HCT116 (cell line): ENCODE results near the gene ADAMTS6. TPM values are rescaled to one million over a fixed set of nuclear protein-coding genes. Genes with fewer than 3 reads are reported as not detected.
A peak's percentile ranks its signal among the peaks of the same experiment; 100 is the strongest.

Experiments
- ATAC-seq: fragments of 200-7000 bp; cut with Tn5 transposase; 2 replicates; pipeline ENCODE4 v1.9.1; 2020; ENCODE audit warnings: mild to moderate bottlenecking, moderate library complexity
- BruUV-seq: library from RNA; stranded (reverse); fragments of 400-500 nt; replicated peaks from 2 replicates; lab custom pipeline; 2021; lab: Mats Ljungman, UMichigan
- CTCF ChIA-PET: fragments of 300-600 bp; sonication (Branson Sonifier 250); formaldehyde crosslinking; loops from one replicate; lab custom pipeline; 2021; ENCODE audit warnings: antibody characterized with exemption; lab: Charles Lee
- POLR2A ChIA-PET: fragments of 300-600, 350-600 bp; sonication (Branson Sonifier 250); formaldehyde crosslinking; loops from one replicate; lab custom pipeline; 2021; ENCODE audit warnings: antibody characterized with exemption; lab: Charles Lee
- RAD21 ChIA-PET, 2 experiments: fragments of 300-600 bp; sonication (Branson Sonifier 250); formaldehyde crosslinking; loops; one replicate each; lab custom pipeline; 2023; ENCODE audit warnings: low total read pairs in 2 of 2; ENCODE audit not compliant: uncharacterized antibody in 2 of 2, unreplicated experiment in 2 of 2, low non-redundant PET in 1 of 2; lab: Charles Lee
- DNase-seq: peaks from one replicate; pipeline ENCODE4 v3.0.0-alpha.2; 2010; ENCODE audit warnings: low read depth, low spot score
- H2AFZ ChIP-seq: fragments of 200-600 bp; shearing (Covaris generic), sonication (generic); 2 replicates; pipeline ENCODE4 v1.6.1; 2017; ENCODE audit warnings: low read depth, mixed run types, mixed read lengths, antibody characterized with exemption, low read length; ENCODE audit not compliant: poor library complexity, severe bottlenecking
- H3K27ac ChIP-seq: 2 replicates; pipeline ENCODE4 v1.5.1; 2012; ENCODE audit warnings: low read depth, low read length
- H3K27me3 ChIP-seq: fragments of 200-600 bp; sonication (generic); 2 replicates; pipeline ENCODE4 v1.6.1; 2016; ENCODE audit warnings: mixed run types, low read length, mixed read lengths; ENCODE audit not compliant: insufficient read depth
- H3K36me3 ChIP-seq, 2 experiments: fragments of 200-500 bp in 1 of 2; fragments of 200-600 bp in 1 of 2; sonication (Bioruptor generic) in 1 of 2; sonication (generic) in 1 of 2; 2 replicates each; pipeline versions ENCODE4 v1.5.1 to v1.6.1; 2014 to 2016; ENCODE audit warnings: low read length in 2 of 2, inconsistent platforms in 1 of 2, mixed read lengths in 1 of 2, mixed run types in 1 of 2; ENCODE audit not compliant: insufficient read depth in 2 of 2, control insufficient read depth in 1 of 2
- H3K4me1 ChIP-seq, 2 experiments: fragments of 200-600 bp in 1 of 2; sonication (generic) in 1 of 2; 2 replicates each; pipeline versions ENCODE4 v1.5.1 to v1.6.1; 2012 to 2017; ENCODE audit warnings: low read length in 2 of 2, inconsistent platforms in 1 of 2, mild to moderate bottlenecking in 1 of 2, mixed read lengths in 1 of 2, mixed run types in 1 of 2, moderate library complexity in 1 of 2; ENCODE audit not compliant: insufficient read depth in 2 of 2, control insufficient read depth in 1 of 2
- H3K4me2 ChIP-seq: fragments of 200-600 bp; sonication (generic); 2 replicates; pipeline ENCODE4 v1.6.1; 2017; ENCODE audit warnings: mixed run types, low read length, mixed read lengths
- H3K4me3 ChIP-seq, 2 experiments: fragments of 200-600 bp in 1 of 2; sonication (generic) in 1 of 2; replicated peaks in 1 of 2; 2 replicates each; pipeline ENCODE4 v1.5.1; 2011 to 2016; ENCODE audit warnings: low read length in 2 of 2, control low read depth in 1 of 2, low read depth in 1 of 2, mild to moderate bottlenecking in 1 of 2, mixed read lengths in 1 of 2, mixed run types in 1 of 2
- H3K79me2 ChIP-seq: fragments of 200-600 bp; sonication (generic); 2 replicates; pipeline ENCODE4 v1.6.1; 2017; ENCODE audit warnings: mild to moderate bottlenecking, mixed run types, low read length, moderate library complexity, mixed read lengths; ENCODE audit not compliant: insufficient read depth
- H3K9ac ChIP-seq: fragments of 200-600 bp; sonication (generic); 2 replicates; pipeline ENCODE4 v1.6.1; 2016; ENCODE audit warnings: low read length, mixed read lengths
- H3K9me2 ChIP-seq: fragments of 200-600 bp; sonication (generic), shearing (Covaris generic); 2 replicates; pipeline ENCODE4 v1.6.1; 2017; ENCODE audit warnings: mixed run types, mild to moderate bottlenecking, moderate library complexity; ENCODE audit not compliant: insufficient read depth
- H3K9me3 ChIP-seq, 2 experiments: fragments of 200-500 bp in 1 of 2; fragments of 200-600 bp in 1 of 2; sonication (Bioruptor generic) in 1 of 2; sonication (generic) in 1 of 2; 2 replicates each; pipeline ENCODE4 v1.6.1; 2014 to 2017; ENCODE audit warnings: low read length in 2 of 2, mixed read lengths in 2 of 2, inconsistent platforms in 1 of 2, low read depth in 1 of 2, mild to moderate bottlenecking in 1 of 2, mixed run types in 1 of 2, moderate library complexity in 1 of 2; ENCODE audit not compliant: control insufficient read depth in 1 of 2, insufficient read depth in 1 of 2
- H4K20me1 ChIP-seq: fragments of 200-600 bp; sonication (generic), shearing (Covaris generic); 2 replicates; pipeline ENCODE4 v1.6.1; 2017; ENCODE audit warnings: mixed run types, mild to moderate bottlenecking, moderate library complexity; ENCODE audit not compliant: insufficient read depth
- CBX3 ChIP-seq: IDR thresholded peaks from 2 replicates; pipeline ENCODE4 v1.6.1; 2012; ENCODE audit warnings: low read depth
- RAD21 ChIP-seq: IDR thresholded peaks from 2 replicates; pipeline ENCODE4 v1.6.1; 2012; ENCODE audit warnings: low read depth, mild to moderate bottlenecking
- SRF ChIP-seq: IDR thresholded peaks from 2 replicates; pipeline ENCODE4 v1.6.1; 2012; ENCODE audit warnings: low read depth
- intact Hi-C: fragments of 100-400 bp; cut with micrococcal nuclease; formaldehyde crosslinking; loops from 2 replicates; pipeline ENCODE4 v1.10.0; 2022
- total RNA-seq: library from RNA; stranded (reverse); gene quantifications from one replicate; pipeline ENCODE4 v1.2.1, GENCODE V29; 2021; ENCODE audit not compliant: unreplicated experiment
- TF ChIP-seq, protein P1 (sequence below), 3 experiments: fragments of 200-600 bp in 1 of 3; sonication (generic) in 1 of 3; IDR thresholded peaks in 2 of 3; conservative IDR thresholded peaks in 1 of 3; 2 replicates each; pipeline ENCODE4 v1.5.1; 2012 to 2017; ENCODE audit warnings: low read depth in 2 of 3, low read length in 2 of 3, antibody characterized with exemption in 1 of 3, borderline replicate concordance in 1 of 3, control low read depth in 1 of 3, mild to moderate bottlenecking in 1 of 3, mixed read lengths in 1 of 3, mixed run types in 1 of 3, moderate library complexity in 1 of 3; ENCODE audit not compliant: insufficient read depth in 1 of 3
- TF ChIP-seq, protein P2 (sequence below): IDR thresholded peaks from 2 replicates; pipeline ENCODE4 v1.6.1; 2012

ADAMTS6 gene
- total RNA-seq, 1 experiment from 2014 or later: 0.93 TPM

DNA sequence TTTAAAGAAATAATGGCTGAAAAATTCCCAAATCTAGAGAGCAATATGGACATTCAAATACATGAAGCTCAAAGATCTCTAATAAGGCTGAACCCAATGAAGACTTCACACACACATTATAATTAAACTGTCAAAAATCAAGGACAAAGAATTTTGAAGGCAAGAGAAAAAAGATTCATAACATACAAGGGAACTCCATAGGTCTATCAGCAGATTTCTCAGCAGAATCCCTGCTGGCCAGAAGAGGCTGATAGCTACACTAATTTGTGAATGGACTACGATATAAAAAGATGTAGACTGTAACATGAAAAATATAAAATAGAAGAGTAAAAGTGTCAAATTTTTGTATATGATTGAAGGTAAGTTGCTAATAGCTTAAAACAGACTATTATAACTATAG, 251.9 kb downstream of the ADAMTS6 start:
- RAD21 ChIA-PET: no interaction called here
- no peaks in the 10 kb centered on the region for H3K36me3 ChIP-seq
- no peaks in the 10 kb centered on the region for H4K20me1 ChIP-seq
- H3K4me2 ChIP-seq: no peak overlapping the region
- CTCF ChIA-PET: no interaction called here
- intact Hi-C loops: no loop called here
- TF ChIP-seq SRF (no peak), CBX3 (0 out of 2 replicates have a peak, but pooled peaks have one; percentile 34)
- H3K9me2 ChIP-seq: no peaks in the 10 kb centered on the region
- H2AFZ ChIP-seq: no peak overlapping the region
- BruUV-seq: no TSS peak
- no peaks in the 10 kb centered on the region for H3K79me2 ChIP-seq
- H3K4me1 ChIP-seq: no peaks in the 10 kb centered on the region
- H3K9me3 ChIP-seq: peaks cover 0 to 3% of the 10 kb centered on the region in 2 experiments; a peak in 1 of 4 replicates
- H3K9ac ChIP-seq: no peak overlapping the region
- no peaks in the 10 kb centered on the region for H3K27me3 ChIP-seq
- no peak overlapping the region for H3K27ac ChIP-seq
- ATAC-seq (no peak), DNase-seq (no peak)
- no peak overlapping the region for H3K4me3 ChIP-seq
- POLR2A ChIA-PET: no interaction called here

DNA sequence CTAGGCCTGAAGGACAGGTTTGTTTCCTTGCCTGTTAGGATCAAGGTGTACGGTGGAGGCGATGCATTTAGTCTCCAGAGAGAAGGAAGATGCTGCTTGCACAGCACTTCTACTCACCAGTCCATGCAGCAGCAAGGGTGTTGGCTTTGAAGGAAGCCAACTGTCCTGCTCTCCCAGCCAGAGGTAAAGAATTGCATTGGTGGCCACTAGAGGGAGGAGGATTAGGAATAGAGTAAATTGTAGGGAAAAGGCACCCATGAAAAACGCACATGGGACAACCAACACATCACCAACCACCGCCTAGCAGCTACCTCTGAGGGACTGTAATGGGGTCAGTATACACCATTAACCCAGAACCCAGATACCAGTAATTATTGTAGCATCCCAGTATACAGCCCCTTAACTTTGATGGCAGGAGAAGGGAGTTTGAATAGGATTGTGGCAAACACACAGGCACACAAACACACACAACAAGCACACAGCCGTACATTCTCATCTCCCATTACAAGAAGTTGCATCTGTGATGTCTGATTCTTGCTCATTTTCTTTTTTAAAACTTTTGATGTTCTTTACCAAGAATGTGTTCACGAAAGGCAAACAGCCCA, 267.7 kb downstream of the ADAMTS6 start:
- H3K9ac ChIP-seq: no peak overlapping the region
- TF ChIP-seq, protein P1, sequence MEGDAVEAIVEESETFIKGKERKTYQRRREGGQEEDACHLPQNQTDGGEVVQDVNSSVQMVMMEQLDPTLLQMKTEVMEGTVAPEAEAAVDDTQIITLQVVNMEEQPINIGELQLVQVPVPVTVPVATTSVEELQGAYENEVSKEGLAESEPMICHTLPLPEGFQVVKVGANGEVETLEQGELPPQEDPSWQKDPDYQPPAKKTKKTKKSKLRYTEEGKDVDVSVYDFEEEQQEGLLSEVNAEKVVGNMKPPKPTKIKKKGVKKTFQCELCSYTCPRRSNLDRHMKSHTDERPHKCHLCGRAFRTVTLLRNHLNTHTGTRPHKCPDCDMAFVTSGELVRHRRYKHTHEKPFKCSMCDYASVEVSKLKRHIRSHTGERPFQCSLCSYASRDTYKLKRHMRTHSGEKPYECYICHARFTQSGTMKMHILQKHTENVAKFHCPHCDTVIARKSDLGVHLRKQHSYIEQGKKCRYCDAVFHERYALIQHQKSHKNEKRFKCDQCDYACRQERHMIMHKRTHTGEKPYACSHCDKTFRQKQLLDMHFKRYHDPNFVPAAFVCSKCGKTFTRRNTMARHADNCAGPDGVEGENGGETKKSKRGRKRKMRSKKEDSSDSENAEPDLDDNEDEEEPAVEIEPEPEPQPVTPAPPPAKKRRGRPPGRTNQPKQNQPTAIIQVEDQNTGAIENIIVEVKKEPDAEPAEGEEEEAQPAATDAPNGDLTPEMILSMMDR (IDR thresholded peaks at IDR 0.05 in 2 of 3, conservative IDR thresholded peaks at IDR 0.05 in 1 of 3; ENCODE audit: borderline replicate concordance in 1 of 3, insufficient read depth in 1 of 3, low read depth in 2 of 3, low read length in 2 of 3): peak; percentile 34 to 72 (median 68); a peak in 5 of 6 replicates
- TF ChIP-seq, protein P2, sequence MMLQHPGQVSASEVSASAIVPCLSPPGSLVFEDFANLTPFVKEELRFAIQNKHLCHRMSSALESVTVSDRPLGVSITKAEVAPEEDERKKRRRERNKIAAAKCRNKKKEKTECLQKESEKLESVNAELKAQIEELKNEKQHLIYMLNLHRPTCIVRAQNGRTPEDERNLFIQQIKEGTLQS: no peak
- TF ChIP-seq RAD21: peak; percentile 35
- no peaks in the 10 kb centered on the region for H3K79me2 ChIP-seq
- ChIA-PET CTCF (interaction anchor here (1.5 kb wide), 1 partner anchor 269 kb away, joined by 5 read pairs; no protein-coding TSS in a partner anchor), POLR2A (no interaction called here), RAD21 (no interaction called here)
- ATAC-seq (peak; percentile 93), DNase-seq (peak; percentile 26)
- H3K4me2 ChIP-seq: no peak overlapping the region
- H3K27me3 ChIP-seq: no peaks in the 10 kb centered on the region
- H3K36me3 ChIP-seq: no peaks in the 10 kb centered on the region; a peak in 1 of 4 replicates
- no peaks in the 10 kb centered on the region for H3K9me2 ChIP-seq
- no peak overlapping the region for H2AFZ ChIP-seq
- H3K27ac ChIP-seq: no peak overlapping the region
- BruUV-seq: no TSS peak
- no peaks in the 10 kb centered on the region for H3K4me1 ChIP-seq
- no peak overlapping the region for H3K4me3 ChIP-seq
- H4K20me1 ChIP-seq: no peaks in the 10 kb centered on the region
- intact Hi-C loops: loop anchor here (1.0 kb wide), 1 partner anchor 269 kb away; no protein-coding TSS in a partner anchor
- H3K9me3 ChIP-seq: no peaks in the 10 kb centered on the region
